ENCODE measurements around the gene MCCC1.

Gene MCCC1

GRCh38 chr3:183031826-183032225, 67.5 kb downstream of the MCCC1 start:
- Histone ChIP-seq H3K79me2 (ENCODE audit: low read length) (no peaks in the 10 kb centered on the region), H3K27me3 (replicated peaks; ENCODE audit: insufficient read depth, low read length) (no peaks in the 10 kb centered on the region), H3K9me2 (replicated peaks; ENCODE audit: insufficient read depth, low read length) (no peaks in the 10 kb centered on the region), H3K36me3 (replicated peaks; ENCODE audit: insufficient read depth, low read length) (peaks cover 11% of the 10 kb centered on the region; the same call in 1 of the 2 replicates), H3K9me3 (replicated peaks; ENCODE audit: insufficient read depth, low read length) (no peaks in the 10 kb centered on the region), H4K20me1 (ENCODE audit: insufficient read depth, low read length) (no peaks in the 10 kb centered on the region), H3K4me1 (ENCODE audit: low read length) (no peaks in the 10 kb centered on the region), H3K27ac (ENCODE audit: low read length) (no peak overlapping the region), H3F3A (ENCODE audit: insufficient read depth, low read length) (no peaks in the 10 kb centered on the region), H2AFZ (ENCODE audit: low read length) (no peak overlapping the region), H3K4me3 (ENCODE audit: low read length) (no peak overlapping the region), H3K4me2 (ENCODE audit: low read depth, low read length) (no peak overlapping the region), H3K9ac (ENCODE audit: low read length) (no peak overlapping the region)
- TF ChIP-seq EZH2phosphoT487 (IDR thresholded peaks at IDR 0.05; ENCODE audit: low read length) (no peak), CTCF (IDR thresholded peaks at IDR 0.05; ENCODE audit: low read length) (no peak), EZH2 (optimal IDR thresholded peaks at IDR 0.05; ENCODE audit: low read depth, low read length) (no peak)
- DNase-seq, result no peak

- Histone ChIP-seq H3F3A (ENCODE audit: insufficient read depth, low read length) (no peaks in the 10 kb centered on the region), H3K9ac (ENCODE audit: low read length) (no peak overlapping the region), H2AFZ (ENCODE audit: low read length) (no peak overlapping the region), H3K4me3 (ENCODE audit: low read length) (no peak overlapping the region), H3K9me2 (replicated peaks; ENCODE audit: insufficient read depth, low read length) (no peaks in the 10 kb centered on the region), H3K4me2 (ENCODE audit: low read depth, low read length) (no peak overlapping the region), H3K79me2 (ENCODE audit: low read length) (no peaks in the 10 kb centered on the region), H4K20me1 (ENCODE audit: insufficient read depth, low read length) (no peaks in the 10 kb centered on the region), H3K9me3 (replicated peaks; ENCODE audit: insufficient read depth, low read length) (no peaks in the 10 kb centered on the region), H3K27me3 (replicated peaks; ENCODE audit: insufficient read depth, low read length) (no peaks in the 10 kb centered on the region), H3K4me1 (ENCODE audit: low read length) (no peaks in the 10 kb centered on the region), H3K36me3 (replicated peaks; ENCODE audit: insufficient read depth, low read length) (peaks cover 10% of the 10 kb centered on the region; the same call in 1 of the 2 replicates), H3K27ac (ENCODE audit: low read length) (no peak overlapping the region)
- TF ChIP-seq EZH2 (optimal IDR thresholded peaks at IDR 0.05; ENCODE audit: low read depth, low read length), result no peak
- TF ChIP-seq EZH2phosphoT487 (IDR thresholded peaks at IDR 0.05; ENCODE audit: low read length), result no peak
- no peak for TF ChIP-seq CTCF (IDR thresholded peaks at IDR 0.05; ENCODE audit: low read length)
- no peak for DNase-seq
These were observed 70.9 kb downstream of the MCCC1 start for GRCh38 chr3:183028416-183028815.

DNA sequence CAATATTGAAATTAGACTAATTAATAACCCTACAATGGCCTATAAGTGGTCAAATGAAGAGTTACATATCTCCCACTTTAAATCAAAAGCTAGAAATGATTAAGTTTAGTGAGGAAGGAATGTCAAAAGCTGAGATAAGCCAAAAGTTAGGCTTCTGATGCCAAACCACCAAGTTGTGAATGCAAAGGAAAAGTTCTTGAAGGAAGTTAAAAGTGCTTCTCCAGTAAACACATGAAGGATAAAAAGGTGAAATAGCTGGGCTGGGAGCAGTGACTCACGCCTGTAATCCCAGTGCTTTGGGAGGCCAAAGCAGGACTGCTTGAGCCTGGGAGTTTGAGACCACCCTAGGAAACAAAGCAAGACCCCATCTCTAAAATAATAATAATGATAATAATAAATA, 72.0 kb downstream of the MCCC1 start:
- no peak for DNase-seq
- no peaks in the 10 kb centered on the region for H3K79me2 ChIP-seq (ENCODE audit: low read length)
- no peak overlapping the region for H2AFZ ChIP-seq (ENCODE audit: low read length)
- H3K27me3 ChIP-seq (replicated peaks; ENCODE audit: insufficient read depth, low read length), result no peaks in the 10 kb centered on the region
- H3K4me3 ChIP-seq (ENCODE audit: low read length), result no peak overlapping the region
- H3K4me2 ChIP-seq (ENCODE audit: low read depth, low read length), result no peak overlapping the region
- H4K20me1 ChIP-seq (ENCODE audit: insufficient read depth, low read length), result no peaks in the 10 kb centered on the region
- no peaks in the 10 kb centered on the region for H3K9me2 ChIP-seq (replicated peaks; ENCODE audit: insufficient read depth, low read length)
- no peaks in the 10 kb centered on the region for H3F3A ChIP-seq (ENCODE audit: insufficient read depth, low read length)
- H3K4me1 ChIP-seq (ENCODE audit: low read length), result no peaks in the 10 kb centered on the region
- no peak overlapping the region for H3K9ac ChIP-seq (ENCODE audit: low read length)
- TF ChIP-seq EZH2phosphoT487 (IDR thresholded peaks at IDR 0.05; ENCODE audit: low read length), result no peak
- TF ChIP-seq CTCF (IDR thresholded peaks at IDR 0.05; ENCODE audit: low read length), result no peak
- no peak for TF ChIP-seq EZH2 (optimal IDR thresholded peaks at IDR 0.05; ENCODE audit: low read depth, low read length)
- no peaks in the 10 kb centered on the region for H3K9me3 ChIP-seq (replicated peaks; ENCODE audit: insufficient read depth, low read length)
- H3K36me3 ChIP-seq (replicated peaks; ENCODE audit: insufficient read depth, low read length), result peaks cover 11% of the 10 kb centered on the region; the same call in 1 of the 2 replicates
- no peak overlapping the region for H3K27ac ChIP-seq (ENCODE audit: low read length)

All from MM.1S (cell line).